Measurements from ENCODE around the gene WBP2.
"Not testable (repeated sequence)": the region's sequence is repeated elsewhere in the genome, so short reads cannot be mapped to it uniquely, and the experiment has no call there.

The WBP2 gene

DNA sequence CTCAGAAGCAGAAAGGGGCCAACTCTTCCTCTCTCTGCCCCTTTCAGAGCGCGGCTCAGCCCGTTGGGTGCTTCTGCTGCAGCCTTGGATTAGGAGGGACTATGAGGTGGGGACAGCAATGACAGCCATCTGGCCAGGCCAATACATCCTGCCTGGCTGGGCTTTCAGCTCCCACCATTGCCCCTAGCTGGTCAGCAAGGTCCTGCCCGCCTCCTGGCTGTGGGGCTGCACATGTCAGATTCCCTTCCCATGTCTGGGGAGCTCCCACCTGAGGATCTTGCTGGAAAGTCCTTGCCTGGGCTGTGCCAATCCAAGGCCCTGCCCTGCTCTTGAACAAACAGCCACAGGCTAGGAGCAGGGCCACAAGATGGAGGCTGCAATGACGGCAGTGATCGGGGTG lies 33.3 kb upstream of the WBP2 start:
- DNase-seq: no peak

DNA sequence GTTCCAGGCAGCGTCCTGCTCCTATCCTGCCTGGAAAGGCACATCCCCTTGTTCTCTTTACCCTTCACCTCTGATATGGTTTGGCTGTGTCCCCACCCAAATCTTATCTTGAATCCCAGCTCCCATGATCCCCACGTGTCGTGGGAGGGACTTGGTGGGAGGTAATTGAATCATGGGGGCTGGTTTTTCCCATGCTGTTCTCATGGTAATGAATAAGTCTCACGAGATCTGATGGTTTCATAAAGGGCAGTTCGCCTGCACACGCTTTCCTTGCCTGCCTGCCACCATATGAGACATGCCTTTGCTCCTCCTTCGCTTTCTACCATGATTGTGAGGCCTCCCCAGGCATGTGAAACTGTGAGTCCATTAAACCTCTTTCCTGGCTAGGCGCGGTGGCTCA lies 30.7 kb upstream of the WBP2 start:
- DNase-seq: not testable (repeated sequence)

DNA sequence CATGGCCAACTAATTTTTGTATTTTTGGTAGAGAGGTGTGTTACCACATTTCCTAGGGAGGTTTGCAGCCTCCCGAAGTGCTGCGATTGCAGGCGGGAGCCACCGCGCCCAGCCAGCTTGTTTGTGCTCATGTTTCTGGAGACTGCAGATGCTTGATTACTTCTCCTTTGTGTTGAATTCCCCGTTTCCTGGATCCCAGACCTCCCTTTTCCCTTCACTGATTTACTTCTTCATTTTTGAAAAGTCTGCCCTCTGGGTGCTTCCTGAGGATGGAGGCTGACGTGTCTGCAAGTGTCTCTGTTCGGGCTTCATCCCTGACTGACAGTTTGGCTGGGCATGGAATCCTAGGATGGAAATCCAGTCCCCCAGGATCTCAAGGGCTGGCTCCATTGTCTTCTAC lies 30.3 kb upstream of the WBP2 start:
- no peak for DNase-seq

DNA sequence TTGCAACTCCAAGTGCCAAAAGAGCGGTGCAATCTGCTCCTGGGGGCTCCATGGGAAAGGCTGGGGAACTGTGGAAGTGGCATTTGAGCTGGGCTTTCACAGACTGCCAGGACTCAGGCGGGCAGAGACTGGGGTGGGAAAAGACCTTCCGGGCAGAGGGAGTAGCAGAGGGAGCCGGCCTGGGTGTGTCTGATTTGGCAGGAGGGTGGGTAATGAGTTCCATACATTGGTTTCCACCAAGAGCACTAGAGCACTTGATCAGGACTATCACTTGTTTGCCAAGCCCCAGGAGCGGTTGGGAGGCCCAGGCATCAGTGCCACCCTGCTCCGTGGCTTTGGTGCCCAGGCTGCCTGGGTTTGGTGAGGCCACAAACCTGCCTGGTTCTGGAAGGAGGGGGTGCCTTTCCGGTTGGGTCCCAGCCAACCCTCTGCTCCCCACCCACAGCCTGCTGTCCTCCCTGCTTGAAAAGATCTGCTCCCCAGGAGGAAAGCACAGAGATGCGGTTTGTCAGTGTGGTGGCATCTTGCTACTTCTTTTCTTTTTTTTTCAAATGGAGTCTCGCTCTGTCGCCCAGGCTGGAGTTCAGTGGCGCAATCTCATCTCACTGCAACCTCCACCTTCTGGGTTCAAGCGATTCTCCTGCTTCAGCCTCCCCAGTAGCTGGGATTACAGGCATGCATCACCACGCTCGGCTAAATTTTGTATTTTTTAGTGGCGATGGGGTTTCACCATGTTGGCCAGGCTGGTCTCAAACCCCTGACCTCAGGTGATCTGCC lies 26.7 kb upstream of the WBP2 start:
- DNase-seq: no peak

DNA sequence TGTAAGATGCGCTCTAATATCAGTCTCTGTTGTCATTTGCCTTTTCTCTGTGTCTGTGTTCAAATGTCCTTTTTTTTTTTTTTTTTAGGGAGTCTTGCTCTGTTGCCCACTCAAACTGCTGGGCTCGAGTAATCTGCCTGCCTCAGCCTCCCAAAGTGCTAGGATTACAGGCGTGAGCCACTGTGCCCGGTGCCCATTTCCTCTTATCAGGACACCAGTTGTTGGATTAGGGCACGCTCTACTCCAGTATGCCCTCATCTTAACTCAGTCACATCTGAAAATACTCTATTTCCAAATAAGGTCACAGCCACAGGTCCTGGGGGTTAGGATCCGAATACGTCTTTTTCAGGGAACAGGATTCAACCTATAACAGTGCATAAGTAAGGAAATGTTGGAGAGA lies 25.1 kb upstream of the WBP2 start:
- no peak for DNase-seq

DNA sequence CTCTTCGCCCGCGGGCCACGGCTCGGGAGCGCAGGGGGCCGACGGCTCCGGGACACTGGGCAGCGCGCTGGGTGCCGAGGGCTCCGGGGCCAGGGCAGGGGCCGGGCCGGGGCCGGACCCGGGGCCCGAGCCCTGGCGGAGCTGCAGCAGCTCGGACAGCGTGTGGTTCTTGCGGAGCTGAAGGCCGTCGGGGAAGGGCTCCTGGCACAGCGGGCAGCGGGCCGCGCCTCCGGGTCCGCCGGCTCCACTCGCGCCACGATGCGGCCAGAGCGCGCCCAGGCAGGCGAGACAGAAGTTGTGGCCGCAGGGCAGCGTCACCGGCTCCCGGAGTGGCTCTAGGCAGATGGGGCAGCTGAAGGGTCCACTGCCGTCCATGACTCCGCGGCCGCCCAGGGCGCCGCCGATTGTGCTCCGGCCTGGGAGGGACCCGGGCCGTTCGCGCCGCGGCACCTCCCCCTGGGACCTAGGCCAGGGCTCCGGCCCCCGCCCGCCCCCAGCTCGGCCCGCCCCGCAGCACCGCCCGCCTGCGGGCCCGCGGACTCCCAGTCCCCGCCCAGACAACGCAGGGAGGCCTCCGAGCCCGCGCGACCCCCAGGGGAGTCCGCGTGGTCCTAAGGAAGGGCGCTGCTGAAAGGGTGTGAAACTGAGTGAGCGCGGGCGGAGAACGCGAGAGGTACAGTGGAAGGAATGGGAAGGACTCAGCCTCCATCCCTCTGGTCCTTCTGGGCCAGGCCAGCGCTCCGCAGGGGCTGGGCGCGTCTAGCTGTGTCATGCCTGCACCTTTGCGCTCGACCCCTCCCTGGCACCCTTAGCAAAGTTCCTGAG lies 23.3 kb upstream of the WBP2 start, which contains the start of gene TRIM47:
Gene TRIM47 (minus strand): TSS at position 408 of the 825 bp plus-strand sequence. CDS start 33 bp downstream, at position 375.
- peak; percentile 52 for DNase-seq

DNA sequence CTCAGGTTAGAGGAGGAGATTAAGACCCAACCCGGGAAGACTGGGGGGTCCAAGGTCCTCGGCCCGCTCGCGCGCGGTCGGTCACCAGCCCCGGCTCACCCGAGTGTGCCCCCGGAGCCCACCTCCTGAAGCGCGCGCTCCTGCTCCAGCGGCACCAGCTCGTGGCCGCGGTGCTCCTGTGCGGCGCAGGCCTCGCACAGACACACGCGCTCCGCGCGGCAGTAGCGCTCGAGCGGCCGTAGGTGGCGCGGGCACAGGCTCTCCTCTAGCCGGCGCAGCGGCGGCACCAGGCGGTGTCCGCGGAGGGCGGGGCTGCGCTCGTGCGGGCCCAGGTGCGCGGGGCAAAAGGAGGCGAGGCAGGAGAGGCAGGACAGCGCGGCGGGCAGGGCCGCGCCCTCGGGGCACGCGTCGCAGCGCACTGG lies 22.6 kb upstream of the WBP2 start:
- peak; percentile 74 for DNase-seq

DNA sequence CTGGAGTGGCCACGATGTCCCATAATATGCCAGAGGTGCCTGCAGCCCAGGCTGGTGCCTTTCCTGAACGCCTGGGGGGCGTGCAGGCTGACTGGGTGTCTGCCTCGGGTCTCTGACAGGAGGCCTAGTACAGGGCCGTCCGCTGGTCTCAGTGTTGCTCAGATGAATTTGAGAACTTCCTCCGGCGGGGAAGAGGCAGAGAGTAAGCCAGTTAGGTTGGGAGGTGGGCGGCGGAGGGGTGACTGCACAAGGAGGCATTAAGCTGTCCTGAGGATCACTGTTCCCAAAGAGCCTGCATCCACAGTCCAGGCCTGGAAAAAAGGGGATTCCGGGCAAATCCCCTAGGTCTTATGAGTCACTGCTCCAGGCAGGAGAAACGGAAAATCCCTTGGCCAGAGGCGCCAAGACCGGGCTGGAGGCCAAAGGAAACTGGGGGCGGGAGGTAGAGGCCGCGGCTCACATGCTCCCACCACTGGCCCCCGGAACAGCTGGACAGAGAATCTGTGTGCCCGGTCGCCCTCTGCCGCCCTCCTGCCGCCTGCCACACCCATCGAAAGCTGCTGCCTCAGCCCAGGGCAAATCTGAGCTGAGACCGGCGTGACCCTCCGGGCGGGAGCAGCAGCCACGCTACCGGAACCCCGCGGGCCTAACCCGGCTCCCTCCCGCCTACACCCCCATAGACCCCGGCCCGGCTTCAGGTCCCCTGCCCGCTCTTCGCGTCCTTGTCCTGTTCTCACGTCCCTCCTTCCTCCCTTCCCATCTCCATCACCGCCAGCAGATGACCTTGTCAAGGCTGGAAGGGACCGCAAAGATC lies 22.0 kb upstream of the WBP2 start:
- peak; percentile 70 for DNase-seq

DNA sequence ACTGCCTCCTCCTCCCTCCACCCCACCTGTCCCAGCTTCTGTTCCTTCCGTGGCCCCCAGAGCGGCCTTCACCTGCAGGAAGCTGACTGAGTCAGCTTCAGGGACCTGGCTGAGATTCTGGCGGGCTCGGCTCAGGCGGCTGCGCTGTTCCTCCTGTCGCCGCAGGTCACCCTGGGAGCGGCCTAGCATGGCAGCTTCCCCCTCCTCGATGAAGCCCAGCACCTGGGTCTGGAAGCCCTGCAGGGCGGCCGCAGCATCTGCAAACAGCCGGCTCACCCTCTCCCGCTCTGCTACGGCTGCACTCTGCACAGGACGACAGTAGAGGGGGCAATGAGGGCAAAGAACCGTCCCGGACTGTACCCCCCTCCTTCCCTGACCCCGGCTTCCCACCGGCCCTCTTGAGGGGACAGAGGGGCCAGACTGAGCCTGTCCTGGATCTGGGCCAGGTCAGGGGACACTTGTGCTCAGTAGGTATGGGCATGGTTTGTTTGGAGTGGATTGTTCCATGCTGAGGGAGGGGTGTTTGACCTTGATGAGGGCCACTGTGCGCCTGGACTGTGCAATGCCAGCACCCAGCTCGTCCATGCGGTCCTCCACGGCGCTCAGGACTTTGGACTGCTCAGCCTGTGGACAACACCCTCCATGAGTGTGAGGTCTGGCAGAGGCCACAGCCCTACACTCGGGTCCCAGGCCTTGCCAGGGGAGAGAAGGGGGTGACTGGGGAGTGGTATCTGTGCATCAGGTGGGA lies 21.2 kb upstream of the WBP2 start:
- DNase-seq: peak; percentile 79

DNA sequence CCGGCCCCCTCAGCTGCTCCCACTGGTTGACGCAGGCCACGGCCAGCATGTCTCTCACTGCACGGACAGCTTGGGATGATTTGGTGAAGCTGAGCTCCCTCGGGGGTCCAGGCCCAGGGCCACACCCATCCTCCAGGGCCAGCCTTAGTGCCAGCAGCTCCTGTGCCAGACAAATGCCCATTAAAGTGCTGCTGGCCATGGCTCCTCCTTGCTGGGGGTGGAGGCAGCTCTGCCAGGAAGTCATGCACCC lies 20.7 kb upstream of the WBP2 start:
- no peak for DNase-seq

DNA sequence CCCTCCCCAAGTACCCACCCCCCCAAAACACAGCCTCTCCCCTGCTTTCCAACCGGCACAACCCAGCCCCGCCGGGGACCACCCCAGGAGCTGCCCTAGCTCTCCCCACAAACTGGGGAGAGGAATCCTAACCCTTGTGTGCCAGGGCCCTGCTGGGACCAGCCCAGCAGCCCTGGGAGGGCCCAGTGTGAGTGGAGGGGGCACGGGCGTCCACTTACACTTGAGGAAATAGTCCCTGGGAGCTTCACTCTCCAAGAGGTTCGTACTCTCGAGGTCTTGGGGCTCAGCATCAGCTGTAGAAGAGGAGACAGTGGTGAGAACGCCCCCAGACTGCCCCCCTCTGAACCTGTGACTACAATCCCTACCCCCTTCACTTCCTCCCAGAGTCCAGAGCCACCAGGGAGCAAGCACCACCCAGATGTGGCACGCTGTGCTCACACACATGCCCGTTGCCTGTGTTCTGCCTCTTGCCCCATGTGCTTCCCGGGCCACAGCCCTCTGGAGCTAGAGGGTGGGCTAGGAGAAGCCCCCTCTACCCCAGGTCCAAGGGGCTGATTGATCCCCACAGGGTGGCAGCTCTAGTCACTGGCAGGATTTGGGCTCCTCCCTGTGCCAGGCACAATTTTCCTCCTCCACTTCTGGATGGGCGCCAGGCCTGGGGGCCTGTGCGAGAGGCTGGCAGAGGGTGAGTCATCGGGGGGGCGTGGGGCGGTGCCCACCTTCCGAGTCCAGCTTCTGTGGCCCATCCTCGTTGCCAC lies 20.2 kb upstream of the WBP2 start:
- no peak for DNase-seq

DNA sequence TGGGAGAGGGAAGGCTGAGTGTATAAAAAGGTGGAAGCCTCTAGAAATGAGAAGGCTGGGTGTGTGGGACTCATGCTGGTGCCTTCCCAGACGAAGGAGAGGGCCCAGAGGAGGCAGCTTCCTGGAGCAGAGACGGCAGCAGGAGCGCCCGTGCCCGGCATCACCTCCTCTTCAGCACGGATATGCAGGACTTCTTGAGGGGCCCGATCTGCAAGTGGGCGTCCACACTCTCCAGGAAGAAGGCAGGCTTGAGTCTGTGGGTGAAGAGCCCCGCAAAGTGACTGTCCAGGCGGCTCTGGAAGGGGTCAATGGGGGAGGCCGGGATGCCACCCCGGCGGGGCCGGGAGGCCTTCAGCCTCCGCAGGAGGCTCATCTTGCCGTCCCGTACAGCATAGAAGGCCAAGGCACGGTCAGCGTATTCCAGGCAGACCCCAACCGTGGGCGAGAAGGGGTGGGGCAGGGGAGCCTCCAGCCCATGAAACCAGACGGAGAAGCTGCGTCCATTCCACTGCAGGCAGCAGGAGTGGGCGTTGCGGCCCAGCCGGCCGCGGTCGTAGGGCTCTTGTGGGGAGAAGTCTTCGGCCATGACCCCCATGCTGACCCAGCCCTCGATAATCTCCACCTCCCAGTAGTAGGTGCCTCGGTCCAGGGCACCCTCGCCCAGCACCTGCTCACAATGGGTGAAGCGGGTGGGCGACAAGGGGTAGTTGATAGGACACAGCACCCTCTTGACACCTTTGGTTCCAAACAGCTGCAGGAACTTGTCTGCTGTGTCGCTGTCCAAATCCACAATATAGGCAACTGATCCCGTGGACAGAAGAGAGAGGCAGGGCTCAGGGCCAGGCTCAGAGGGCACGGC lies 19.4 kb upstream of the WBP2 start:
- no peak for DNase-seq

DNA sequence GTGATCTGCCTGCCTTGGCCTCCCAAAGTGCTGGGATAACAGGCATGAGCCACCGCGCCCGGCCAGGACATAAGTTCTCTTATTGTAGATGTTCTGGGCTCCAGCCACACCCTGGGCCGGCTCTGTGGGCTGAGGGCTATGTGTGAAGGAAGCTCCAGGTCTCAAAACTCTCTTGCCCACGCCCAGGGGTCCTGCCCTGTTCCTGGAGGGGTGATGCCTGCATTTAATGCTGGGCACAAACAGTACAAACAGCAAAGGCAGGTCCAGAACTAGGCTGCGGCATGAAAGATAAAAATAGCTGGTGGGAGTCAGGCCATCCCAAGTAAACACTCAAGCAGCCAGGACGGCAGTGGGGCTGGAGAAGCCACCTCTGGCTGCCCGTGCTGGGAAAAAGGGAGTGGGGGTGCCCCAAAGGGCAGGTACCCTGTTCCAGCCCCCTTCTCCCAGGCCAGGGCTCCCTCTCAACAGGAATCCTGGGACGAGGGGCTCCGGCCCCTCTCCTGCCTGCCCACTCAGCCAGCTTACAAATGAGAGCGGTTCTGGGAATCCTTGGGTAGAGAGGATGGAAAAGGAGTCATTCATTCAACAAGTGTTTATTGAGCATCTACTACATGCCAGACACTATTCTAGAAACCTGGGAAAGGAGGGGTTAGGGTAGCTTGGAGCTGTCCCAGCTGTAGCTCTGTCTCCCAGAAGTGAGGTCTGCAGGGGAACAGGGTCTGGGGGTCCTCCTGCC lies 18.6 kb upstream of the WBP2 start:
- no peak for DNase-seq

DNA sequence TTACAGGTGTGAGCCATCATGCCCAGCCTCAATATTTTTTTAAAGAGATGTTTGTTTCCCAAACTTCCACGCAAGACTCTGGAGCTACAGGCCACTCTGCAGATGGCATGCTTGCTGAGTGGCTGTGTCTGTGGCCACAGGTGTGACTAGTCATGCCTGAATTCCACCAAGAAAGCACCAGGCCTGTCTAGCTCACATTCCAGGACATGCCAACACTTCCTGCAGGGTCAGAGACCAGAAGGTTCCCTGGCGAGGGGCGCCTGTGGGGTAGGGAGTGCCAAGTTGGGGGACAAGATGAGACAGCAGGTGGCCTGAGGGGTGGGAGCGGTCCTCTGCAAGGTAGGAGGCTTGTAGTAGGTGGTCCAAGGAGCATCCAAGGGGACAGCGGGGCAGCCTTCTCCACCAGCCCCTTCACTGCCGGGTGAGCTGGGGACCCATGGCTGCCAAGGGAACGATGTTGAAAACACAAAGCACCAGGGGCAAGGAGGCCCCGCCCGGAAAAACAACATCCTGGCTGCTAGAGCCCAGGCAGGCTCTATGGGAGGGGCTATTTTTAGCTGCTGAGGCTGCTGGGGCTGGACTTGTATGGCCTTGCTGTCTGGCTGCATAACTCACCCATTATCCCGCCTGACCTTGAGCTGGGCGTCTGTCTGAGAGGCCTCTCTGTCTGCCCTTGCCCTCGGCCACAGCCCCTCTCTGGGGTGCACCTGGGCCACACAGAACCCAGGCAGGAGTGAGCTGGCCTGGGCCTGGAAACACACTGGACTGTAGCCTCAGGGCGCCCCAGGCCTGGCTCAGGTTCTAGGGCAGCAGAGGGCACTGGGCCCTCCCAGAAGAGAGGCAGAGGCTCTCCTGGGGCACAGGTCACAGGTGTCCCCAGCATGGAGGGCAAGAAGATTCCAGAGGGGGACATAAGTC lies 17.6 kb upstream of the WBP2 start:
- no peak for DNase-seq

DNA sequence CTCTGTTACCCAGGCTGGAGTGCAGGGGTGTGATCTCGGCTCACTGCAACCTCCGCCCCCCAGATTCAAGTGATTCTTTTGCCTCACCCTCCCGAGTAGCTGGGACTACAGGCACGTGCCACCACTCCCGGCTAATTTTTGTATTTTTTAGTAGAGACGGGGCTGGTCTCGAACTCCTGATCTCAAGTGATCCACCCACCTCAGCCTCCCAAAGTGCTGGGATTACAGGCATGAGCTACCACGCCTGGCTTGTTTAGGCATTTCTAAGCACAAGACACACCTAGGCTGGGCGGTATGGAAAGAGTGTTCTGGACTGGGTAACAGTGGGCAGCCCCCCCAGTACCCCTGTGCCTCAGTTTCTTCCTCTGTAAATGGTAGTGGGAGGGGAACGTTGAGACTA lies 15.1 kb upstream of the WBP2 start:
- not testable (repeated sequence) for DNase-seq

DNA sequence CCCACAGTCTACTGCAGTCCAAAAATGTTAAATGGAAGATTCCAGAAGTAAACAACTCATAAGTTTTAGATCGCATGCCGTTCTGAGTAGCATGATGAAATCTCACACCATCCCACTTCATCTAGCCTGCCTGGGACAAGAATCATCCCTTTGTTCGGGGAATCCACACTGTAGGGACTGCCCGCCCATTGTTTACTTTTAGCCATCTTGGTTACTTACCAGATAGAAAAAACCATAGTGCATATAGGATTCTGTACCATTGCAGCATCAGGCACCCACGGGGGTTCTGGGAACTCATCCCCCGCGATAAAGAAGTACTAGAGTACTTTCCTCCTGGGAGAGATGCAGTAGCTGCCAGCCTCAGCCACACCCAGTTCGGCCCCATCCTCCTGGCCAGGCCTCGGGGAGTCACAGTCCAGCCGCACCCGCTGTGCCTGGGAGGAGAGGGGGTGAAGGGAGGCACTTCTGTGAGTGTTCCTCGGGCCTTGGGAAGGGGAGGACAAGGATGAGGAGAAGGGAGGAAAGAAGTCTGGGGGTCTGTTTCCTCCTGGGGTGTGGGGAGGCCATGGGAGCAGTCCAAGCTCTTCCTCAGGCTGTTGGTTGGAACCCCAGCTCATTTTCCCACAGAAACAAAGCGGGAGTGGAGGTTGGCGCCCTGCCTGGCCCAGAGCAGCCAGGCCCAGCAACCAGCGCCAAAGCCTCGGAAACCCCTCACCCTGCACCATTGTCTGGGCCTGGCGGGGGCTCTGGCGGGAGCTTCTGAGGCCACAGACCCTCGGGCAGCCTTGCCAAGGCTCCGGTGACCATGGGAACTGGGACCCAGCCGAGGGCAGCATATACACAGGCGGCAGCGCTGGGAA lies 14.4 kb upstream of the WBP2 start:
- no peak for DNase-seq

DNA sequence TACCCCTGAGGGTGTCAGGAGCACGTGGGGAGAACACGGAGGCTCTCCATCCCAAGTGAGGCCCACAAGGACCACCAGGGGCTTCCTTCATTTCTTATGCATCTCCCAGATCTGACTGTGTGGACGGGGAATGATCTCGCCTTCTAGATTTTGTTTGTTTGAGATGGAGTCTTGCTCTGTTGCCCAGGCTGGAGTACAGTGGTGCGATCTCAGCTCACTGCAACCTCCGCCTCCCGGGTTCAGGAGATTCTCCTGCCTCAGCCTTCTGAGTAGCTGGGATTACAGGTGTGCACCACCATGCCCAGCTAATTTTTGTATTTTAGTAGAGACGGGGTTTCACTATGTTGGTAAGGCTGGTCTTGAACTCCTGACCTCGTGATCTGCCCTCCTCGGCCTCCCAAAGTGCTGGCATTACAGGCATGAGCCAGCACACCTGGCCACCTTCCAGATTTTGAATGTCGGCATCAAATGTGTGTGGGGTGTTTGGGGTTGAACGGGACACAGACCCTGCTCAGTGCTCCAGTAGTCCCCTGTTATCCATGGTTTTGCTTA lies 13.7 kb upstream of the WBP2 start:
- not testable (repeated sequence) for DNase-seq

Measured in stimulated activated CD8-positive, alpha-beta memory T cell treated with anti-CD3 and anti-CD28 coated beads, Interleukin-4, amount 100 ng/mL, for 48 hours (primary cell).